Measurements from ENCODE around the gene NARF. TPM values are rescaled to one million over a fixed set of nuclear protein-coding genes. Genes with fewer than 3 reads are reported as not detected.

The NARF gene
- total and polyA plus RNA-seq, 2 experiments from 2014 or later, result 66.1 to 67.1 TPM

GRCh38 chr17:82447876-82448275, 10.7 kb upstream of the NARF start:
- H2AFZ ChIP-seq, result no peak overlapping the region
- H3K9me2 ChIP-seq (ENCODE audit: insufficient read depth), result no peaks in the 10 kb centered on the region
- Mint-ChIP-seq H3K36me3 (ENCODE audit: low read depth) (peaks cover 12% of the 10 kb centered on the region), H3K4me1 (peaks cover 16% of the 10 kb centered on the region), H3K27me3 (ENCODE audit: insufficient read depth, low read depth, poor library complexity) (peaks cover 13% of the 10 kb centered on the region), H3K4me3 (no peak overlapping the region), H3K27ac (no peak overlapping the region), H3K9me3 (peaks cover 16% of the 10 kb centered on the region)
- H3K4me2 ChIP-seq, result no peak overlapping the region
- no peaks in the 10 kb centered on the region for H3K27me3 ChIP-seq (ENCODE audit: insufficient read depth)
- no peaks in the 10 kb centered on the region; the same call in 1 of the 2 replicates for H4K20me1 ChIP-seq (replicated peaks; ENCODE audit: insufficient read depth)
- ATAC-seq, result no peak
- no peak for TF ChIP-seq EZH2phosphoT487 (IDR thresholded peaks at IDR 0.05; ENCODE audit: unreplicated experiment)
- H3K4me3 ChIP-seq, result no peak overlapping the region
- no peak for DNase-seq (ENCODE audit: low spot score)
- H3F3A ChIP-seq (replicated peaks; ENCODE audit: low read depth), result peaks cover 3% of the 10 kb centered on the region; the same call in 1 of the 2 replicates
- no peaks in the 10 kb centered on the region for H3K36me3 ChIP-seq (ENCODE audit: insufficient read depth)
- 0 out of 2 replicates have a peak, but pooled peaks cover 5% of the 10 kb centered on the region for H3K79me2 ChIP-seq (replicated peaks; ENCODE audit: insufficient read depth)
- peaks cover 17% of the 10 kb centered on the region; the same call in 1 of the 2 replicates for H3K4me1 ChIP-seq (ENCODE audit: insufficient read depth)
- H3K27ac ChIP-seq (ENCODE audit: low read depth), result no peak overlapping the region

GRCh38 chr17:82449131-82449882, 9.2 kb upstream of the NARF start:
- H2AFZ ChIP-seq, result no peak overlapping the region
- H3K27me3 Mint-ChIP-seq (ENCODE audit: insufficient read depth, low read depth, poor library complexity), result peaks cover 11% of the 10 kb centered on the region
- peaks cover 16% of the 10 kb centered on the region for H3K4me1 Mint-ChIP-seq
- H3K79me2 ChIP-seq (replicated peaks; ENCODE audit: insufficient read depth), result 0 out of 2 replicates have a peak, but pooled peaks cover 5% of the 10 kb centered on the region
- peaks cover 31% of the 10 kb centered on the region for H3K9me3 Mint-ChIP-seq
- H3F3A ChIP-seq (replicated peaks; ENCODE audit: low read depth), result no peaks in the 10 kb centered on the region; the same call in 1 of the 2 replicates
- H4K20me1 ChIP-seq (replicated peaks; ENCODE audit: insufficient read depth), result no peaks in the 10 kb centered on the region
- peaks cover 17% of the 10 kb centered on the region; the same call in 1 of the 2 replicates for H3K4me1 ChIP-seq (ENCODE audit: insufficient read depth)
- peak overlapping the region; percentile 95 for H3K4me3 ChIP-seq
- TF ChIP-seq JUNB (IDR thresholded peaks at IDR 0.05; ENCODE audit: unreplicated experiment) (no peak), CTCF (conservative IDR thresholded peaks at IDR 0.05; ENCODE audit: low read depth in 2 of 2) (peak; percentile 37 to 67; a peak in 3 of 4 replicates)
- DNase-seq (ENCODE audit: low spot score) (peak; percentile 82), ATAC-seq (peak; percentile 87)
- no peaks in the 10 kb centered on the region for H3K9me2 ChIP-seq (ENCODE audit: insufficient read depth)
- peaks cover 6% of the 10 kb centered on the region; the same call in 1 of the 3 replicates for H3K36me3 Mint-ChIP-seq (ENCODE audit: low read depth)
- H3K4me2 ChIP-seq, result peak overlapping the region; percentile 86
- H3K27ac ChIP-seq (ENCODE audit: low read depth), result peak overlapping the region; percentile 26; the same call in 1 of the 2 replicates
- no peaks in the 10 kb centered on the region for H3K27me3 ChIP-seq (ENCODE audit: insufficient read depth)
- peak overlapping the region; percentile 79 for H3K4me3 Mint-ChIP-seq
- H3K36me3 ChIP-seq (ENCODE audit: insufficient read depth), result no peaks in the 10 kb centered on the region
- H3K27ac Mint-ChIP-seq, result peak overlapping the region; percentile 56; the same call in 1 of the 2 replicates

- Histone ChIP-seq H3K79me2 (replicated peaks; ENCODE audit: insufficient read depth) (0 out of 2 replicates have a peak, but pooled peaks cover 5% of the 10 kb centered on the region), H3K27me3 (ENCODE audit: insufficient read depth) (no peaks in the 10 kb centered on the region), H3K36me3 (ENCODE audit: insufficient read depth) (no peaks in the 10 kb centered on the region), H3K4me1 (ENCODE audit: insufficient read depth) (peaks cover 17% of the 10 kb centered on the region; the same call in 1 of the 2 replicates), H3K9me2 (ENCODE audit: insufficient read depth) (no peaks in the 10 kb centered on the region), H3F3A (replicated peaks; ENCODE audit: low read depth) (no peaks in the 10 kb centered on the region; the same call in 1 of the 2 replicates), H4K20me1 (replicated peaks; ENCODE audit: insufficient read depth) (no peaks in the 10 kb centered on the region), H3K4me3 (peak overlapping the region; percentile 95), H3K27ac (ENCODE audit: low read depth) (0 out of 2 replicates have a peak overlapping the region, but pooled peaks have one; percentile 26), H2AFZ (peak overlapping the region; percentile 89; the same call in 1 of the 2 replicates), H3K4me2 (peak overlapping the region; percentile 86)
- peaks cover 16% of the 10 kb centered on the region for H3K4me1 Mint-ChIP-seq
- H3K27me3 Mint-ChIP-seq (ENCODE audit: insufficient read depth, low read depth, poor library complexity), result peaks cover 11% of the 10 kb centered on the region
- DNase-seq (ENCODE audit: low spot score) (no peak), ATAC-seq (no peak)
- H3K36me3 Mint-ChIP-seq (ENCODE audit: low read depth), result peaks cover 5% of the 10 kb centered on the region; the same call in 1 of the 3 replicates
- H3K4me3 Mint-ChIP-seq, result peak overlapping the region; percentile 79
- TF ChIP-seq ZNF114 (CRISPR knock-in tag; IDR thresholded peaks at IDR 0.05), result no peak
- no peak for TF ChIP-seq EZH2 (IDR thresholded peaks at IDR 0.05; ENCODE audit: low read depth, unreplicated experiment)
- TF ChIP-seq STAT1 (IDR thresholded peaks at IDR 0.05; ENCODE audit: unreplicated experiment), result no peak
- TF ChIP-seq CTCF (conservative IDR thresholded peaks at IDR 0.05; ENCODE audit: low read depth in 2 of 2), result no peak
- H3K27ac Mint-ChIP-seq, result peak overlapping the region; percentile 56
- peaks cover 32% of the 10 kb centered on the region for H3K9me3 Mint-ChIP-seq
Observed at GRCh38 chr17:82449883-82450356, 8.6 kb upstream of the NARF start.
